ENCODE measurements around the gene RYR3. TPM values are rescaled to one million over a fixed set of nuclear protein-coding genes. Genes with fewer than 3 reads are reported as not detected.

RYR3 gene
- total and polyA plus RNA-seq, 10 of the 15 experiments (the other 5 are each of a cell fraction or from before 2014, with no cell fraction given) = under 0.01 to 0.44 (median 0.16) TPM; not detected in 5

- POLR2A ChIA-PET = no interaction called here
- SMC1A ChIA-PET (ENCODE audit: uncharacterized antibody, unreplicated experiment) = interaction anchor here (0.6 to 2.3 kb wide), 2 partner anchors 11 to 32 kb away, joined by 3 to 7 read pairs; no protein-coding TSS in a partner anchor
- RAD21 ChIA-PET (ENCODE audit: unreplicated experiment) = interaction anchor here (0.6 kb wide), 1 partner anchor 247 kb away, joined by 3 read pairs; no protein-coding TSS in a partner anchor
Measured at GRCh38 chr15:33490703-33491102, 179.9 kb downstream of the RYR3 start.

GRCh38 chr15:33492434-33493052 lies 181.8 kb downstream of the RYR3 start:
- POLR2A ChIA-PET = no interaction called here
- Histone ChIP-seq H3K79me2 (ENCODE audit: control insufficient read depth, insufficient read depth, low read length) (no peaks in the 10 kb centered on the region), H3K9ac (ENCODE audit: control insufficient read depth, insufficient read depth, low read length) (no peak overlapping the region), H3K4me3 (no peak overlapping the region), H4K20me1 (ENCODE audit: control insufficient read depth, insufficient read depth) (no peaks in the 10 kb centered on the region), H3K36me3 (ENCODE audit: control insufficient read depth in 2 of 2, insufficient read depth in 2 of 2, low read length in 1 of 2) (no peaks in the 10 kb centered on the region), H3K27me3 (replicated peaks in 1 of 2; ENCODE audit: control insufficient read depth in 2 of 2, insufficient read depth in 2 of 2, low read length in 1 of 2) (no peaks in the 10 kb centered on the region; a peak in 1 of 4 replicates), H3K9me3 (replicated peaks; ENCODE audit: control insufficient read depth, insufficient read depth, low read length) (no peaks in the 10 kb centered on the region), H3K27ac (ENCODE audit: control insufficient read depth, insufficient read depth) (no peak overlapping the region), H2AFZ (ENCODE audit: control insufficient read depth, low read depth, low read length) (no peak overlapping the region), H3K4me2 (ENCODE audit: control insufficient read depth, insufficient read depth) (no peak overlapping the region), H3K4me1 (ENCODE audit: control insufficient read depth, insufficient read depth, low read length) (no peaks in the 10 kb centered on the region)
- 32% methylated on average over 6 of the region's 6 CpGs for WGBS (ENCODE audit: insufficient coverage, insufficient replicate concordance, low lambda C conversion rate, missing lambda C conversion rate)
- no peak for ATAC-seq
- intact Hi-C loops (cut with micrococcal nuclease; ENCODE audit: unreplicated experiment) = no loop called here
- CTCF ChIA-PET = interaction anchor here (2.0 kb wide), 1 partner anchor 10 kb away, joined by 6 read pairs; no protein-coding TSS in a partner anchor
- no TSS peak for BruUV-seq (replicated peaks)
- DNase-seq (ENCODE audit: low read depth, low spot score) = no peak
- no peak for FAIRE-seq
- in situ Hi-C loops (cut with MboI) = no loop called here
- RAD21 ChIA-PET (ENCODE audit: unreplicated experiment) = no interaction called here
- SMC1A ChIA-PET (ENCODE audit: uncharacterized antibody, unreplicated experiment) = no interaction called here
- no peak for TF ChIP-seq ASH2L (IDR thresholded peaks at IDR 0.05; ENCODE audit: borderline replicate concordance, low read depth)
- no peak for TF ChIP-seq ZBTB11 (CRISPR knock-in tag; IDR thresholded peaks at IDR 0.05)
- TF ChIP-seq EZH2 (IDR thresholded peaks at IDR 0.05; ENCODE audit: borderline replicate concordance, control insufficient read depth, low read depth, low read length) = no peak
- no peak for TF ChIP-seq GATAD2B (conservative IDR thresholded peaks at IDR 0.05; ENCODE audit: low read depth)
- TF ChIP-seq CTCF (IDR thresholded peaks at IDR 0.05 in 2 of 3, conservative IDR thresholded peaks at IDR 0.05 in 1 of 3; ENCODE audit: control insufficient read depth in 2 of 3, extremely low read depth in 1 of 3, insufficient read depth in 1 of 3, low read depth in 3 of 3, low read length in 3 of 3) = no peak
- no peak for TF ChIP-seq SUZ12 (IDR thresholded peaks at IDR 0.05; ENCODE audit: unreplicated experiment)
- TF ChIP-seq ZBTB33 (IDR thresholded peaks at IDR 0.05) = no peak

More at GRCh38 chr15:33490703-33491102, 179.9 kb downstream of the RYR3 start:
- no peak overlapping the region for H3K4me3 ChIP-seq
- in situ Hi-C loops (cut with MboI) = no loop called here
- TF ChIP-seq LARP7 (IDR thresholded peaks at IDR 0.05) (no peak), NFYA (IDR thresholded peaks at IDR 0.05; ENCODE audit: borderline replicate concordance, low read depth, low read length) (no peak)
- no peak overlapping the region for H2AFZ ChIP-seq (ENCODE audit: control insufficient read depth, low read depth, low read length)
- no peak overlapping the region for H3K4me2 ChIP-seq (ENCODE audit: control insufficient read depth, insufficient read depth)
- H3K9me3 ChIP-seq (replicated peaks; ENCODE audit: control insufficient read depth, insufficient read depth, low read length) = no peaks in the 10 kb centered on the region
- H3K27me3 ChIP-seq (replicated peaks in 1 of 2; ENCODE audit: control insufficient read depth in 2 of 2, insufficient read depth in 2 of 2, low read length in 1 of 2) = no peaks in the 10 kb centered on the region; a peak in 1 of 4 replicates
- DNase-seq (ENCODE audit: low read depth, low spot score) = no peak
- WGBS (ENCODE audit: insufficient coverage, insufficient replicate concordance, low lambda C conversion rate, missing lambda C conversion rate) = 0% methylated on average over 1 of the region's 1 CpG
- FAIRE-seq = no peak
- intact Hi-C loops (cut with micrococcal nuclease; ENCODE audit: unreplicated experiment) = no loop called here
- H3K27ac ChIP-seq (ENCODE audit: control insufficient read depth, insufficient read depth) = no peak overlapping the region
- CTCF ChIA-PET = interaction anchor here (1.4 kb wide), 1 partner anchor 181 kb away, joined by 5 read pairs; no protein-coding TSS in a partner anchor
- no peak for ATAC-seq
- no peaks in the 10 kb centered on the region for H4K20me1 ChIP-seq (ENCODE audit: control insufficient read depth, insufficient read depth)
- H3K9ac ChIP-seq (ENCODE audit: control insufficient read depth, insufficient read depth, low read length) = no peak overlapping the region
- no peaks in the 10 kb centered on the region for H3K79me2 ChIP-seq (ENCODE audit: control insufficient read depth, insufficient read depth, low read length)
- no TSS peak for BruUV-seq (replicated peaks)
- H3K36me3 ChIP-seq (ENCODE audit: control insufficient read depth in 2 of 2, insufficient read depth in 2 of 2, low read length in 1 of 2) = no peaks in the 10 kb centered on the region
- no peaks in the 10 kb centered on the region for H3K4me1 ChIP-seq (ENCODE audit: control insufficient read depth, insufficient read depth, low read length)
